UCSD-AML1 (cell line): ENCODE data around the gene MT1G.
"Not testable (repeated sequence)": the region's sequence is repeated elsewhere in the genome, so short reads cannot be mapped to it uniquely, and the experiment has no call there.

Experiments used
- DNase-seq: peaks from one replicate; lab custom pipeline; 2025; ENCODE audit not compliant: unreplicated experiment; lab: John Stamatoyannopoulos, UW

The MT1G gene

GRCh38 chr16:56665286-56666261 is 2.3 kb downstream of the MT1G start:
- not testable (repeated sequence) for DNase-seq

DNA sequence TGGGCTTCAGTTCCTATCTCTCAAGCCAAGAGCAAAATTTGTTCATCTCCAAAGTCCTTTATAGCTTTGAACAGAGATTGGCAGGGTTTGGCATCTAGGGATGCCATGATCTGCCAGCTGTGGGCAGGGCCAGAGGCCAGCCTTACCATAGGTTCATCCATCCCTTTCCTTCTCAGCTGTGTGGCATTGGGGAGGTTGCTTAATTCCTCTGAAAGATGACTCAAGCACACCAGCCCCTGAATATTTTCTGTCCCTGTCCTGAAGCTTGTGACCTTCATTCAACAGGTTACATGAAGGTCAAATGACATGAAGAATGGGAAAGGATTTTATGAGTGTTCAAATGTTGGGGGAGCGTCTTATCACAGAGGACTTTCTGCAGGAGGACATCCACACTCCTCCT is 3.4 kb downstream of the MT1G start:
- DNase-seq, result no peak

DNA sequence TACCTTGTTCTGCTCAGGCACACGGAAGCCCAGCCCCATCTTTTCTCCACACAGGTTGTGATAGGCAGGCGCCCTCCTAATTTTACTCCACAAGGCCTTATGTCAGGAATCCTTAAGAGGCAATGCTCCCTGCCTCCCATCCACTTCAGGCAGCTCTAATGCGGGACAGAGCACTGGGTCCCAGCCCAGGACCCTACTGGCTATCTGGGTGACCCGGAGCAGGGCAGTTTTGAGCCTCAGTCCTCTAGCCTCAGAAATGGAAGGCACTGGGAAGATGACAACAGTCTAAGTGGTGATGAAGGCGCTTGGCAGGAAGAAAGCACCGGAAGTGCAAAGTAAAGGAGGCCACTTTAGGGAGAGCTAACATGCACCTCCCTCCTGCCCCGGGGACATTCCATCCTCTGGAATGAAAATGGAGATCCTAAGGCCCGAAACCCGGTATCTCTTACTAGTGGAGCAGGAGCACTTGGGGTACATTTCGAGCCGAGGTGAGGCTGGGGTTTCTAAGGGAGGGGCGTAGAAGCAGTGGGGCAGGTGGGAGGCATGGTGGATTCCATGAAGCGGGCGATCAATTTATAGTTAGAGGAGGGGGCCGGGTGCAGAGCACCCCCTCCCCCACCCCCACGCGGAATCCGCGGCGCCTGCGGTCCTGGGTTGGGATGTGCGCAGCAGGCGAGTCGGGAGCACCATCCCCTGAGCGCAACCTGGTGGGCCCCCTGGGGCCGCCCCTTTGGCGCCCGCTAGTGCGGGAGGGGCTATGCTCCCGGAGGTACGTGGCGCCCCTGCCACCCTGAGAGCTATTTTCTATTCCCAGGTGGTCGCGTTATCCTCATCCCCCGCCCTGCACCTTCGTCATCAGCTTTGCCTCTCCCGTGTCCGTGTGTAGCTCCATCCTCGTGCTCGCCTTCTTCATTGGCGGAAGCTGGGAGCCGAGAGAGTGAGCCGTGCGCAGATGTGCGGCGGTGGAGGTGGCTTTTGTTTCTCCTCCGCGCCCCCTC is 5.2 kb downstream of the MT1G start:
- DNase-seq, result no peak

GRCh38 chr16:56658327-56658875 is 9.5 kb downstream of the MT1G start:
- no peak for DNase-seq

GRCh38 chr16:56657555-56658326 is 10.1 kb downstream of the MT1G start, which contains the start of gene MT1F:
TSS of gene MT1F (plus strand) at chr16:56657959. CDS start at chr16:56658059, 100 bp downstream.
- peak; percentile 71 for DNase-seq

DNA sequence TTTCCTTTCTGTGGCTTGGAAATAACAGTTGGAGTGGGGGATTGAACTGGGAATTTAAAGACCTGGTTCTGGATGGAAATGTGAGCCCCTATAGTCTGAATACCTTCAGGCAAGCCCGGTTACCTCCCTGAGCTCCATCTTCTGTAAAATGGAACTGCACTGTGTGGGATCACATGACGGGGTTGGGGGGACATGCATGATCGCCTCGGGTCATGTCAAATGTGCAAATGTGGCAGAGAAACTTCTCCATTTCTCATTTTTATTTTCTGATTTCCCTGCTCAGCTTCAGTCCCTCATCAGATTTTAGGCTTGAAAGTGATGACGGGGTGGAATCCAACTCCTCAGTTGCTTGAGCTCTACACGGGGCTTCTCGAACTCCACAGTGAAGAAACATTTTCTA is 14.6 kb downstream of the MT1G start:
- DNase-seq, result no peak

DNA sequence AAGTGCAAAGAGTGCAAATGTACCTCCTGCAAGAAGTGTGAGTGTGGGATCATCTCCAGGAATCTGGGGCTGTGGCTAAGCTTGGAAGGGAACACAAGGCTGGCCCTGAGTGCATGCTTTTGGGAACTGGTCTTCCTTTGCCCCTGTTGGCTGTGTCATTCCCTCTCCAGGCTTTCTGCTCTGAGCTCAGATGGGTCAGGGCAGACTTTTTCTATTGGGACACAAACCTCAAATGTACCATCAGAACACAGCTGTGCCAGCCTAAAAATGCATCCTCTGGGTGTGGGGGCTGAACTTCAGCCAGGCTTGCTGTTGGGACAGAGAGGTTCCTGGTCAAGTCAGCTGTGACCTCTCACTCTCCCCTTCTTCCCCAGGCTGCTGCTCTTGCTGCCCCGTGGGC is 15.3 kb downstream of the MT1G start:
- no peak for DNase-seq

DNA sequence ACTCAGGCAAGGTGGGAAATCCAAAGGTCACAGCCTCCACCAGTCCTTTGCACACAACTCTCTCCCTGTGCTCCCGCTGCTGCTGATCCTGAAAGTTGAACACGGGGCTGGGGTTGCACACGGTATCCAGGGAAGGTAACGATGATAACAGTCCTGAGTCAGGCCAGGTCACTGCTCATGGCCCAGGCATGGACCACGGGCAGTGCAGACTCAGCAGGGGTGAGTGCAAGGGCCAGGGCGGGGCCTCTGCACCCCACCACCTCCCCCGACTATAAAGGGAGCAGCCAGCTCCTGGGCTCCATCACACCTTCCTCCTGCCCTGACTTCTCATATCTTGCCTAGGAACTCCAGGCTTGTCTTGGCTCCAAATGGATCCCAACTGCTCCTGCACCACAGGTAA is 16.3 kb downstream of the MT1G start, which contains the start of gene MT1B:
MT1B (plus strand) TSS at position 301 of the 400 bp plus-strand sequence; CDS start at position 369, 68 bp downstream.
- DNase-seq, result no peak

DNA sequence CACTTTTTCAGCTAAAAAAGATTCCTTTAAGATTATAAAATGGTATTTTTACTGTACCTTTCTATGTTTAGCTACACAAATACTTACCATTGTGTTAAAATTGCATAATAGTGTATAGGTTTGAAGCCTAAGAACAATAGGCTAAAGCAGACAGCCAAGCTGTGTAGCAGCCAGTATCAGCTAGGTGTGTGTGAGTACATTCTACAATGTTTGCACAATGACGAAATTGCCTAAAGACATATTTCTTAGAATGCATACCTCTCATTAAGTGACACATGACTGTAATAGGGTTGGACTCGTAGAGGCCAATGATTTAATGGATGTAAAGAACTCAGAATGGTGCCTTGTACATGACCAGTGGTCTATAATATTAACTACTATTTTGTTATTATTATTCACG is 18.0 kb downstream of the MT1G start:
- no peak for DNase-seq

DNA sequence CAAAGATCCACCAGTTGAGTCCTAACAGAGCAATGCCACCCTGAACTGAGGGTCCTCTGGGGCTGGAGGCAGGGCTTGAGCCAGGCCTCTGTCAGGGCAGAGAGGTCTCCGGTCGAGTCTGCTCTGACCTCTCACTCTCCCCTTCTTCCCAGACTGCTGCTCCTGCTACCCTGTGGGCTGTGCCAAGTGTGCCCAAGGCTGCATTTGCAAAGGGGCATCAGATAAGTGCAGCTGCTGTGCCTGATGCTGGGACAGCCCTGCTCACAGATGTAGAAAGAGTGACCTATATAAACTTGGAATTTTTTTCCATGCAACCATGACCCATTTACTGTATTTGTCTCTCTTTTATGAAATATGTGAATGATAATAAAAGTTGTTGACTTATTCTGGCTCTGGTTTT is 18.6 kb downstream of the MT1G start:
- DNase-seq, result no peak

DNA sequence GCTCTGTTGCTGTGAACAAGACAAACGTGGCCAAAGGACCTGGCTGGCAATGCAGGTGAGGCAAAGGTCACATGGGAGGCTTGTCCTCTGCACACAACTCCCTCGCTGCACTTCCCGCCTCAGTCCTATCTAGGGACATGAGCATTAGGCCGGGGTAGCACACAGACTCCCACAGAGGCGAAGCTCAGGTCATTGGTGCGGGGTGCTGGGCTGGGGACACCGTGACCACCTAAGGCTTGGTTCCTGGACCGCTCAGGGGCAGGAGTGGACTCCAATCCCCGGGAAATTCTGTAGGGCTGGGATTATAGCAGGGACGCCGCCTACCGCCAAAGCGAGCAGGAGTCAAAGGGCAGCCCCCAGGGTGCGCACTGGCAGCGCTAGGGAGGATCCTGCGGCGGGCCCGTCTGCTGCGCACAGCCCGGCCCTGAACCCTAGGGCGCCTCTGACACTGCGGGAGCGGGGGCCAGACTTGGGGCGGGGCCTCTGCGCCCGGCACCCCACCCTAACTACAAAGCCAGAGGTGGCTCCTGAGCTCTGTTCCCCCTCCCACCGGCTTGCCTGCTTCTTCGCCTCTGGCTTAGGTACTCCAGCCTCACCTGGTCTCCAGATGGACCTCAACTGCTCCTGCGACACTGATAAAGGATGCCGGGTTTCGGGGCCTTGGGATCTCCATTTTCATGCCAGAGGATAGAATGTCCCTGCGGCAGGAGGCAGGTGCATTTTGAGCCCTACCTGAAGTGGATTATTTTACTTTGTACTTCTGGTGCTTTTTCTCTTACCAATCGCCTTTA is 20.0 kb downstream of the MT1G start:
- no peak for DNase-seq

- DNase-seq, result no peak
Measured at GRCh38 chr16:56645838-56646237, 22.0 kb downstream of the MT1G start.

DNA sequence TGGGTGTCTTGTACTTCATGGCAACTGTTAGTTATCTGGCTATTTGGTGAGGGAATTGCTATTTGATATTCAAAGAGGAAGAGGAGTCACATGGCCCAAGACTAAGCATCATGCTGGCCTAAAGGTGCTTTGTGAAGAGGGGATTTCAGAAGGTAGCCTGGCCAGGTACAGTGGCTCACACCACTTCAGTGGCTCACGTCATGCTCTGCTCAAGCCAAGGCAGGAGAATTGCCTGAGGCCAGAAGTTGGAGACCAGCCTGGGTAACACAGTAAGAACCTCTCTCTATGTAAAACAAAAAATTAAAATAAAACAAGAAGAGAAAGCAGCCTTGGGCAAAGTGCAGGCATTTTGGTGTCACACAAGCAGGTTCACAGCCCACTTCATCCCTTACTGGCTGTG is 22.6 kb downstream of the MT1G start:
- no peak for DNase-seq

GRCh38 chr16:56643833-56644232 is 24.0 kb downstream of the MT1G start:
- DNase-seq, result no peak

- no peak for DNase-seq
Measured at GRCh38 chr16:56643080-56643778, 24.6 kb downstream of the MT1G start.

DNA sequence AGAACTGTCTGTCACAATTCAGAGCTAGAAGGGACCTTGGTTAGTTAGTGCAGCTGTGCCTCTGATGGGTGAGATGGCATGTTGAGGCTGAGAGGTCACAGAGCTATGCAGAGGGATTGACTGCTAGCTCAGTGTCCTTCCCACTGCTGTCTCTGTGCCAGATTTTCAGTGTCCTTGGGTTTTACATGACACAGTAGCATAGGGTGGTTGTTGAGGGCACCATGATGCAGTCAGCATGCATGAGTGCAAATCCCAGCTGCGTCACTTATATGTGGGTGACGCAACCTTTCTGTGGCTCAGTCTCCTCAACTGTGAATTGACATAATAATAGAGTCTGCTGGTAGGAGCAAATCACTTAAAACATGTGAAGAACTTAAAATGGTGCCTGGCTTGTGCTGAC is 26.7 kb downstream of the MT1G start:
- no peak for DNase-seq

DNA sequence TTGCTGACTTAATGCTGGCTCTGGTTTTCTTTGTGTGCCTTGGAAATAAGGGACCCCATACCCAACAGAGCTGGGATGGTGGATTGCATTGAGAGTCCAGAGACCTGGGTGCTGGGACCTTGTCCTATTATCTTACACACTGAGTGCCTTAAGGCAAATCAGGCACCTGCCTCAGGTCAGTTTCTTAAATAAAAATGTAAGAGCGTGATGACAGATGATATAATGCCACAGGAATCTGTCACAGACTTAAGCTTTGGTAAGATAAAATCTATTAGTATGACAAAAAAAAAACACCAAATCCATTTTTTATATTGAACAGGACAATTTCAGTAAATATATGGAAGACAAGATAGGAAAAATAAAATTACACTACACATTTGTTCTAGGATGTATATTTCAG is 27.8 kb downstream of the MT1G start:
- DNase-seq, result no peak

DNA sequence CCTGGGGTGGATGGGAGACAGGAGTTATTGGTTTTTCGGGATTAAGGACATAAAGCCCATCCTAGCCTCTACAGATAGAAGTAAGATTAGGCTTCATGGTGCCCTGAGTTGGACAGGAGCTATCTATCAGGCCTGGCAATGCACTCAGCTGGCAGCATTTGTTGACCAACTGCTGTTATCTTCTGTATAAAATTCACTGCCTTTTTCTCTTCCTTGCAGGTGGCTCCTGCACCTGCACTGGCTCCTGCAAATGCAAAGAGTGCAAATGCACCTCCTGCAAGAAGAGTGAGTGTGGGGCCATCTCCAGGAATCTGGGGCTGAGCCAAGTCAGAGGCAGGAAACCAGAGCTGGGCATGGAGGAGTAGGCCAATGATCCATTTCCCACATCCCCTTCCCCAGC is 28.8 kb downstream of the MT1G start:
- DNase-seq, result no peak
